Kidney (tissue), 14 donors: ENCODE data around the gene OTOP3. TPM values are rescaled to one million over a fixed set of nuclear protein-coding genes. Genes with fewer than 3 reads are reported as not detected.

Source experiments
- DNase-seq, 5 donors: peaks; one replicate each; pipeline ENCODE4 v3.0.0-alpha.2; 2013 to 2020
- FAIRE-seq: peaks from 2 replicates; lab custom pipeline; 2012; peaks lifted over from hg19 to GRCh38; lab: Jason Lieb, UNC
- H3K27ac ChIP-seq, 2 donors: one replicate each; pipeline ENCODE4 v1.7.0; 2013; ENCODE audit warnings: low read depth in 2 of 2, low read length in 2 of 2, inconsistent platforms in 1 of 2
- H3K27me3 ChIP-seq: one replicate; pipeline ENCODE4 v1.7.1; 2013; ENCODE audit warnings: low read length, inconsistent platforms; ENCODE audit not compliant: control insufficient read depth, insufficient read depth
- H3K36me3 ChIP-seq, 3 donors: one replicate each; pipeline versions ENCODE4 v1.7.0 to v1.7.1; 2013; ENCODE audit warnings: low read length in 3 of 3, control low read depth in 1 of 3, inconsistent platforms in 1 of 3; ENCODE audit not compliant: insufficient read depth in 3 of 3, control insufficient read depth in 2 of 3
- H3K4me1 ChIP-seq, 3 donors: one replicate each; pipeline versions ENCODE4 v1.7.0 to v1.7.1; 2013; ENCODE audit warnings: low read length in 3 of 3, inconsistent platforms in 1 of 3, low read depth in 1 of 3; ENCODE audit not compliant: control insufficient read depth in 2 of 3, insufficient read depth in 2 of 3
- H3K4me3 ChIP-seq, 3 donors: one replicate each; pipeline versions ENCODE4 v1.7.0 to v1.8.1; 2013; ENCODE audit warnings: low read length in 3 of 3, control low read depth in 1 of 3, inconsistent platforms in 1 of 3
- H3K9ac ChIP-seq, 3 donors: one replicate each; pipeline versions ENCODE4 v1.7.0 to v1.7.1; 2013; ENCODE audit warnings: low read length in 3 of 3, control low read depth in 1 of 3, inconsistent platforms in 1 of 3
- H3K9me3 ChIP-seq, 3 donors: one replicate each; pipeline versions ENCODE4 v1.7.0 to v1.7.1; 2013; ENCODE audit warnings: low read length in 3 of 3, control low read depth in 1 of 3, inconsistent platforms in 1 of 3; ENCODE audit not compliant: control insufficient read depth in 2 of 3, insufficient read depth in 1 of 3
- intact Hi-C: fragments of 100-400 bp; cut with DNase I; formaldehyde crosslinking; loops from one replicate; pipeline ENCODE4 v1.11.1; 2022
- polyA plus RNA-seq: library from polyadenylated mRNA; stranded (reverse); fragments of 350-450 nt; fragmentation: Illumina TruSeq; extraction: RNeasy Lipid Tissue Mini Kit (QIAGEN cat#74804); gene quantifications from one replicate; pipeline ENCODE4 v1.2.3, GENCODE V29; 2014; ENCODE audit warnings: low read depth, low replicate concordance; ENCODE audit not compliant: insufficient read depth
- total RNA-seq: library from RNA; stranded (reverse); fragmentation: NEBNext Ultra II Directional; extraction: Animal tissue kit (Norgen Biotek cat#: 25700); gene quantifications from one replicate; pipeline ENCODE4 v1.2.1, GENCODE V29; 2021
- TF ChIP-seq, protein P1 (sequence below): IDR thresholded peaks from 3 replicates; pipeline ENCODE4 v1.5.1; 2012; ENCODE audit warnings: mild to moderate bottlenecking, moderate library complexity, borderline replicate concordance; ENCODE audit not compliant: insufficient read depth; ENCODE audit errors: extremely low read depth
- donor health status: control.
- donor health status: control.
- donor health status: control.
- donor health status: control.
- donor health status: control.
- donor health status: DM: yes; HTN: yes; CAD: no.
- donor health status: Normal renal cell carcinoma (clear cell type).

OTOP3 gene
- total and polyA plus RNA-seq, 2 donors from 2014 or later, result not detected

DNA sequence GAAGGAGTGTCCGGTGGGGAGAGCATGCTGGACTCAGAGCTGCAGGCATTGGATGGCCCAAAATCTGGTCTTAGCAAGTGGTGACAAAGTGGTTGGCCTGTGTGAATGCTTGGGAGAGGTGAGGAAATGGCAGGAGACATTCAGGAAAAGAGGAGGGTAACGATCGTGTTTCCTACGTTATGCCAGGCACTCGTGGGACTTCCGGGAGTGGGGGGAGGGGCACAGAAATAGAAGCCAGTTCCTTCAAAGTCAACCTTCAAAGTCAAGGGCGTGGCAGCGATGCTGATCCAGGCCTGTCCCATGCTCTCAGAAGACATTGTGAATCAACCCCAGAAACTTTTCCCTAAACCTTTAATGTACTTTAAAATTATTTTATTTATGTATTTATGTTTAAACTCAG, 3.8 kb downstream of the OTOP3 start:
- no peaks in the 10 kb centered on the region for H3K9me3 ChIP-seq
- TF ChIP-seq, protein P1, sequence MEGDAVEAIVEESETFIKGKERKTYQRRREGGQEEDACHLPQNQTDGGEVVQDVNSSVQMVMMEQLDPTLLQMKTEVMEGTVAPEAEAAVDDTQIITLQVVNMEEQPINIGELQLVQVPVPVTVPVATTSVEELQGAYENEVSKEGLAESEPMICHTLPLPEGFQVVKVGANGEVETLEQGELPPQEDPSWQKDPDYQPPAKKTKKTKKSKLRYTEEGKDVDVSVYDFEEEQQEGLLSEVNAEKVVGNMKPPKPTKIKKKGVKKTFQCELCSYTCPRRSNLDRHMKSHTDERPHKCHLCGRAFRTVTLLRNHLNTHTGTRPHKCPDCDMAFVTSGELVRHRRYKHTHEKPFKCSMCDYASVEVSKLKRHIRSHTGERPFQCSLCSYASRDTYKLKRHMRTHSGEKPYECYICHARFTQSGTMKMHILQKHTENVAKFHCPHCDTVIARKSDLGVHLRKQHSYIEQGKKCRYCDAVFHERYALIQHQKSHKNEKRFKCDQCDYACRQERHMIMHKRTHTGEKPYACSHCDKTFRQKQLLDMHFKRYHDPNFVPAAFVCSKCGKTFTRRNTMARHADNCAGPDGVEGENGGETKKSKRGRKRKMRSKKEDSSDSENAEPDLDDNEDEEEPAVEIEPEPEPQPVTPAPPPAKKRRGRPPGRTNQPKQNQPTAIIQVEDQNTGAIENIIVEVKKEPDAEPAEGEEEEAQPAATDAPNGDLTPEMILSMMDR, result no peak
- FAIRE-seq (no peak), DNase-seq (no peak)
- H3K27me3 ChIP-seq, result peaks cover 20% of the 10 kb centered on the region
- intact Hi-C loops, result no loop called here
- no peak overlapping the region for H3K4me3 ChIP-seq
- no peak overlapping the region for H3K9ac ChIP-seq
- no peak overlapping the region for H3K27ac ChIP-seq
- H3K4me1 ChIP-seq, result no peaks in the 10 kb centered on the region
- H3K36me3 ChIP-seq, result no peaks in the 10 kb centered on the region

DNA sequence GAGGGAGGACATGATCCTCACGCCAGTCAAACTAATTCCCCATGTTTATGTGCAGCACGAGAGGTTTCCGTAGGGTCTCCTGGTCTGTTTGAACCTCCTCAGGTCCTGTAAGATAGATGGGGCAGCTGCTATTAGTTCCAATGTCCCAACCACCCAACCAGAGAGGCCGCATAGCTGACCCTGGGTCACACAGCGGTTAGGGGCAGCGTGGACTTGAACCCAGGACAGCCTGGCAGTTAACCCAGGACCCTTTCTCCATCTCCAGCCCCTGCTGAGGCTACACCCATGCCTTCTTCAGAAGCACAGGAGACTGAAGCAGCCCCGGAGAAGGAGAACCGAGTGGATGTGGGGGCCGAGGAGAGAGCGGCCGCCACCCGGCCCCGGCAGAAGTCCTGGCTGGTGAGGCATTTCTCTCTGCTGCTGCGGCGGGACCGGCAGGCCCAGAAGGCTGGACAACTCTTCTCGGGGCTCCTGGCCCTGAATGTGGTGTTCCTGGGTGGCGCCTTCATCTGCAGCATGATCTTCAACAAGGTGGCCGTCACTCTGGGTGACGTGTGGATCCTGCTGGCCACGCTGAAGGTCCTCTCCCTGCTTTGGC, 5.5 kb downstream of the OTOP3 start:
- Histone ChIP-seq H3K27ac (no peak overlapping the region), H3K27me3 (peaks cover 15% of the 10 kb centered on the region), H3K36me3 (no peaks in the 10 kb centered on the region), H3K4me3 (no peak overlapping the region), H3K9ac (no peak overlapping the region), H3K4me1 (no peaks in the 10 kb centered on the region), H3K9me3 (no peaks in the 10 kb centered on the region)
- TF ChIP-seq, protein P1, result no peak
- intact Hi-C loops, result no loop called here
- no peak for FAIRE-seq
- peak in 1 of 5 donors; percentile 47 for DNase-seq

DNA sequence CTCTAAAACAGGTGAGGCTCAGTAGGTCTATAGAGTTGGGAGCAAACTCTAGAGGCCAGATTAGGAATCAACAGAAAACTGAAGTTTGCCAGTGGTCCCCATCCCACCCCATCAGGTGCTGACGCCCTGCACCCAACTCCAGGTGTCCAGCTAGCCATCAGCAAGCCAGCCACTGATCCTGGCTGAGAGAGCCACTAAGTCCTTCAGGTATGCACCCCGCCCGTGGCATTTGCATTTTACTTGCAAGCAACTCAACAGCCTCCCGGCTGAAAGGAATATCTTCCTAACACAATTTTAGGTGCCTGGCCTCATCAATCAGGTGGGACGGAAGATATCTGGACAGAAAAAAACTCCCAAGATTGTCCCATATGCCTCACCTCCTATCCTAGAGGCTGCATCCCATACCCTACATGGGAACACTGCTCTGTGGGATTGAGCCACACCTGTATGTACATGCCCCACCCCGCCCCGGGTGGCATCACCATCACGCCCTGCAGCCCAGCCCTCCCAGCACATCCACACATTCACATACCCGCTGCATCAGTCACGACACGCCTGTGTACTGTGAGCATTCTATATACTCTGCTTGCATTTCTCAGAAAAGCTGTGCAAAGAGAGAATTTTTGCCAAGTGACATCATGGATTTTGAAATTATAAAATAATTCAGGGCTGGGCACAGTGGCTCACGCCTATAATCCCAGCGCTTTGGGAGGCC, 8.3 kb downstream of the OTOP3 start:
- Histone ChIP-seq H3K36me3 (no peaks in the 10 kb centered on the region), H3K9me3 (no peaks in the 10 kb centered on the region), H3K4me3 (no peak overlapping the region), H3K27ac (no peak overlapping the region), H3K9ac (no peak overlapping the region), H3K27me3 (peaks cover 4% of the 10 kb centered on the region), H3K4me1 (no peaks in the 10 kb centered on the region)
- FAIRE-seq (no peak), DNase-seq (peak in 1 of 5 donors; percentile 37)
- intact Hi-C loops, result no loop called here
- TF ChIP-seq, protein P1, result no peak
